Prostate gland (tissue), 2 donors: Measurements from ENCODE around the gene RBFOX2. TPM values are rescaled to one million over a fixed set of nuclear protein-coding genes. Genes with fewer than 3 reads are reported as not detected.
"Not testable (repeated sequence)": the region's sequence is repeated elsewhere in the genome, so short reads cannot be mapped to it uniquely, and the experiment has no call there.

Source experiments
- DNase-seq: peaks from one replicate; pipeline ENCODE4 v3.0.0-alpha.2; 2019; ENCODE audit warnings: low spot score
- H3K27ac ChIP-seq, 2 donors: fragments of 200-600 bp; sonication (generic); 2 replicates each; pipeline ENCODE4 v1.5.1; 2017 to 2019
- H3K27me3 ChIP-seq: fragments of 200-600 bp; sonication (generic); replicated peaks from 2 replicates; pipeline ENCODE4 v1.5.1; 2019; ENCODE audit not compliant: insufficient read depth
- H3K36me3 ChIP-seq, 2 donors: fragments of 200-600 bp; sonication (generic); 1 replicate in 1 of 2; 2 replicates in 1 of 2; pipeline versions ENCODE4 v1.5.1 to v1.8.1; 2017 to 2019
- H3K4me1 ChIP-seq: fragments of 200-600 bp; sonication (generic); replicated peaks from 2 replicates; pipeline ENCODE4 v1.5.1; 2019
- H3K4me3 ChIP-seq, 2 donors: fragments of 200-600 bp; sonication (generic); 2 replicates each; pipeline ENCODE4 v1.5.1; 2017 to 2019
- H3K9me3 ChIP-seq: fragments of 200-600 bp; sonication (generic); 2 replicates; pipeline ENCODE4 v1.5.1; 2017
- CTCF ChIP-seq, 4 experiments: fragments of 200-600 bp in 2 of 4; fragments of 450-650 bp in 2 of 4; sonication (generic) in 2 of 4; IDR thresholded peaks; 1 replicate in 3 of 4; 2 replicates in 1 of 4; pipeline ENCODE4 v1.5.1; 2016 to 2019; ENCODE audit warnings: antibody characterized with exemption in 4 of 4, mild to moderate bottlenecking in 2 of 4, moderate library complexity in 2 of 4
- POLR2A ChIP-seq: fragments of 450-650 bp; IDR thresholded peaks from one replicate; pipeline ENCODE4 v1.6.1; 2016; ENCODE audit warnings: antibody characterized with exemption, mild to moderate bottlenecking
- POLR2AphosphoS5 ChIP-seq: sonication (generic); formaldehyde crosslinking; IDR thresholded peaks from one replicate; pipeline ENCODE4 v1.6.1; 2017; ENCODE audit warnings: antibody characterized with exemption
- WGBS: methylation state at CpG from one replicate; pipeline ENCODE4 v1.1.5; 2018; 5-methylcytosine and 5-hydroxymethylcytosine counted together
- intact Hi-C: fragments of 100-400 bp; cut with DNase I; formaldehyde crosslinking; loops from one replicate; pipeline ENCODE4 v1.14.2; 2022
- total RNA-seq, 2 donors: library from RNA; depleted of rRNA; stranded (reverse); fragments of >200 nt; gene quantifications; one replicate each; pipeline ENCODE4 v1.1.0, GENCODE V29; 2016

Gene RBFOX2
- total RNA-seq, 2 donors from 2014 or later = 59.8 to 79.4 TPM

- intact Hi-C loops = no loop called here
- DNase-seq = no peak
- Histone ChIP-seq H3K27me3 (no peaks in the 10 kb centered on the region), H3K27ac (no peak overlapping the region), H3K36me3 (no peaks in the 10 kb centered on the region), H3K4me3 (no peak overlapping the region), H3K9me3 (no peaks in the 10 kb centered on the region), H3K4me1 (no peaks in the 10 kb centered on the region)
- TF ChIP-seq POLR2AphosphoS5 = no peak
- WGBS = 90% methylated on average over 5 of the region's 5 CpGs
Observed at GRCh38 chr22:36064358-36064757, 35.7 kb upstream of the RBFOX2 start.

DNA sequence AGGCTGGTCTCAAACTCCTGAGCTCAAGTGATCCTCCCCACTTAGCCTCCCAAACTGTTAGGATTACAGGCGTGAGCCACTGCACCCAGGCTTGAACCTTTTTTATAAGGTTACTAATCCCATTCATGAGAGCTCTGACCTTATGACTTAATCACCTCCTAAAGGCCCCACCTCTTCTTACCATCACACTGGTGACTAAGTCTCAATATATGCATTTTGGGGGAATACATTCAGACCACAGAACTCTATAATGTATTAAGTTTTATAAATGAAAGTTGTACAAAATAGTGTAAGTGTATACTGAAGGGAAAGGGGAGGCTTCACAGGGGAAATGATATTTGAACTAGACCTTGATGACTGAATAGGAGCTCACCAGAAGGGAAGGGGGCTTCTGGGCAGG lies 28.4 kb upstream of the RBFOX2 start:
- H3K36me3 ChIP-seq = no peaks in the 10 kb centered on the region

DNA sequence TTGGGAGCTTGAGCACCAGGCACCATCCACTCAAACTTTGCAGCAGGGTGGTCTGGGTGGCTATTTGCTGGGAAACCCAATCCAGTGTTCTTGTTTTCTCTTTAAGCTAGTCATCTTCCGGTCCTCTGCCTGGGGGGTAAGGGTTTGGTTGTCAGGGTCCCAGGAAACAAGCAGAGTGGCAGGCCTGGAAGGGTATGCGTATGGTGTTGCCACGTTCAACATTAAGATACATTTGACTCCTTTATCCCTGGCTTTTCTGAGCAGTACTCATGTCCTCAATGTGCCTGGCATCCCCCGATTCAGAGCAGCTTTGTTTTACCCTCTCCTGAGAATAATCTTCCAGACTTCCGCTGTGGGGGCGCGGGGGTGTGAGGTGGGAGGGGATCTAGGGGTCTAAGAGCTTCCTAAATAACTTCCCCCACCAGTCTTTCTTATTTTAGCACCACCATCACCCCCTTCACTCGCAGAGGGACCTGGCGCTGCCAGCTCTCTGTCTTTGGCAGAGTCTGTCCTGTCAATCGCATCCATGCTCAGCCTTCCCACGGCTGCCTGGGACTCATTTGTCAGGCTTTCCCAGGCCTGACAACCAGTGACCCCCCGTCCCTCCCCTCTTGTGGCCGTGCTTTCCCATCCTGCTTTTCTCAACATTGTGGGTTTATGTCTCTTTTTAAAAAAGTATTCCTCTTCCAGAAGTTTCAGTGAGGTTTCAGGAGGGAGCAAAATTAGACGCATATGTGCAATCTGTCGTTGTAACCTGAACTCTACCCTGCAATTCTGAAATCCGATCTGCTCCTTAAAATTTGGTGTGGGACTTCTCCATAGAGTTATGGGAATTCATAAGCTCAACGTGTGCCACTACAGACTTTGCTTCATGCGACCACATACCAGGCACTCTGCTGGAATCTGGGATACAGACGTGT lies 27.0 kb upstream of the RBFOX2 start:
- H3K4me1 ChIP-seq = no peaks in the 10 kb centered on the region
- H3K27ac ChIP-seq = no peak overlapping the region
- no peaks in the 10 kb centered on the region for H3K36me3 ChIP-seq
- no peak overlapping the region for H3K4me3 ChIP-seq
- no peak for TF ChIP-seq CTCF (IDR thresholded peaks at IDR 0.05)
- TF ChIP-seq POLR2AphosphoS5 = no peak
- no peak for TF ChIP-seq POLR2A
- DNase-seq = no peak
- no peaks in the 10 kb centered on the region for H3K27me3 ChIP-seq
- WGBS = 47% methylated on average over 19 of the region's 19 CpGs
- intact Hi-C loops = no loop called here
- H3K9me3 ChIP-seq = no peaks in the 10 kb centered on the region

More for the DNA sequence above, 28.4 kb upstream of the RBFOX2 start:
- Histone ChIP-seq H3K4me3 (no peak overlapping the region), H3K27ac (no peak overlapping the region), H3K27me3 (no peaks in the 10 kb centered on the region), H3K4me1 (no peaks in the 10 kb centered on the region), H3K9me3 (no peaks in the 10 kb centered on the region)
- intact Hi-C loops = no loop called here
- no peak for TF ChIP-seq CTCF (IDR thresholded peaks at IDR 0.05)
- TF ChIP-seq POLR2A = no peak
- TF ChIP-seq POLR2AphosphoS5 = no peak
- no peak for DNase-seq
- WGBS = 89% methylated on average over 1 of the region's 1 CpG

DNA sequence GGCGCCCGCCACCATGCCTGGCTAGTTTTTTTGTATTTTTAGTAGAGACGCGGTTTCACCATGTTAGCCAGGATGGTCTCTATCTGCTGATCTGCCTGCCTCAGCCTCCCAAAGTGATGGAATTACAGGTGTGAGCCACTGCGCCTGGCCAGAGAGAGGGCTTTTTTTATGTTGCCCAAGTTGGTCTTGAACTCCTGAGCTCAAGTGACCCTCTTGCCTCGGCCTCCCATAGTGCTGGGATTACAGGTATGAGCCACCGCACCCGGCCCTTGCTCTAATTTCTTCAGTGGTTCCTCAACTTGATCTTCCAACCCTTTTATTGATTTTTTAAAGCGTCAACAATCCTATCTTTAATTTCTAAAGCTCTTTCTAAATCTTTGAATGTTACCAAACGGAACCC lies 25.8 kb upstream of the RBFOX2 start:
- WGBS = 97% methylated on average over 10 of the region's 10 CpGs
- H3K9me3 ChIP-seq, H3K27ac ChIP-seq, H3K27me3 ChIP-seq, intact Hi-C loops, H3K4me1 ChIP-seq, H3K36me3 ChIP-seq, DNase-seq, H3K4me3 ChIP-seq: not testable (repeated sequence)

GRCh38 chr22:36053242-36054147 lies 24.9 kb upstream of the RBFOX2 start:
- intact Hi-C loops = no loop called here
- Histone ChIP-seq H3K4me3 (no peak overlapping the region), H3K9me3 (no peaks in the 10 kb centered on the region), H3K36me3 (no peaks in the 10 kb centered on the region), H3K27me3 (no peaks in the 10 kb centered on the region), H3K27ac (no peak overlapping the region), H3K4me1 (no peaks in the 10 kb centered on the region)
- no peak for DNase-seq
- TF ChIP-seq POLR2A (no peak), CTCF (IDR thresholded peaks at IDR 0.05) (no peak), POLR2AphosphoS5 (no peak)
- 88% methylated on average over 1 of the region's 1 CpG for WGBS
